ENCODE measurements around the gene TMEM131.
A peak's percentile ranks its signal among the peaks of the same experiment; 100 is the strongest.
"Not testable (repeated sequence)": the region's sequence is repeated elsewhere in the genome, so short reads cannot be mapped to it uniquely, and the experiment has no call there.

TMEM131 gene

DNA sequence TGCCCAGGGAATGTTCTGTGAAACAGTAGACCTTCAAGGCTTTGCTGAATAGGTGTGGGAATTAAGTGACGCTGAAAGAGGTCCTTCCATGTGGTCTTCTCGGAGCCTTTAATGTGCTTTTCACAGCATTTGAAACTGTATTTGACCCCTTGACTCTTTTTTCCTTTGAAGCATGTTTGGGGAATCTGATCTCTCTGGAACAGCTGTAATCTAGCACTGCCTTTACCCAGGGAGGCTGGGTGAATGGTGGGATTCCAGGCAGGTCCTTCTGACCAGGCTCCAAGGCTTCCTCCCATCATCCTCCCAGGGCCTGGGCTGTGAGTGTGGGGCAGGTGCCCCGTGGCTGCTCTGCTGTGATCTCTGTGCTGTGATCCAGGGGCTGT, 278.1 kb downstream of the TMEM131 start:
- DNase-seq: no peak

DNA sequence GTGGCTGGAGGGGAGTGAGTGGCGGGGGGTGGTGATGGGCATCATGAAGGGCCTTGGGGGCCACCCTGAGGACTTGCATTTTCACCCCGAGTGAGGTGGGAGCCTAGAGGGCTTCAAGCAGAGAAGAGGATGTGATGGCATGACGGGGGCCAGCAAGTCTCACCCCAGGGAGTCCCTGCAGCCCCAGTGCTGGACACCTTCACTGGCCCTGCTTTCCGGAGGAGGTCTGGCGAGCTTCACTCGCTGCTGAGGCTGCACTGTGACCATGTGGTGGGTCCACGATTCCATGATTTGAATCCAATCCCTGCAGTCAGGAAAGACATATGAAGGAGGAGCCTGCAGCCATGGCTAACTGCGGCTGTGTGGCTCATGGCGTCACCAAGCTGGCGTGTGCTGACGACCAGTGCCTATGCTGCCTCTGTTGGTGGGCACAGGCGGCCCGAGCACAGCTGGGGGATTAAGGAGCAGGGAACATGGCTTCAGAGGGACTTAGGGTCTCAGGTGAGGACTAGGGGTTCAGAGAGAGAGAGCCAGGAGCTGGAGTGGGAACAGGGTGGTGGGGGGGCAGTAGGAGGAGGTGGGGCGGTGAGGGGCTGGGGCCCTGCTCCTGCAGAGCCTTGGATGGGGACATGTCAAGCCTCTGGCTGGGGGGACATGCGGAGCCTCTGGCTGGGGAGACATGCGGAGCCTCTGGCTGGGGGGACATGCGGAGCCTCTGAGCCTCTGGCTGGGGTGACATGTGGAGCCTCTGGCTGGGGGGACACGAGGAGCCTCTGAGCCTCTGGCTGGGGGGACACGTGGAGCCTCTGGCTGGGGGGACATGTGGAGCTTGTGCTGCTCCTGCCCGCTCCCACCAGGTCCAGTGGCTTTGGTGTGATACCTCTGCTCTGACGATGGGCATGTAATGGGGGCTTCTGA, 278.8 kb downstream of the TMEM131 start:
- no peak for DNase-seq

DNA sequence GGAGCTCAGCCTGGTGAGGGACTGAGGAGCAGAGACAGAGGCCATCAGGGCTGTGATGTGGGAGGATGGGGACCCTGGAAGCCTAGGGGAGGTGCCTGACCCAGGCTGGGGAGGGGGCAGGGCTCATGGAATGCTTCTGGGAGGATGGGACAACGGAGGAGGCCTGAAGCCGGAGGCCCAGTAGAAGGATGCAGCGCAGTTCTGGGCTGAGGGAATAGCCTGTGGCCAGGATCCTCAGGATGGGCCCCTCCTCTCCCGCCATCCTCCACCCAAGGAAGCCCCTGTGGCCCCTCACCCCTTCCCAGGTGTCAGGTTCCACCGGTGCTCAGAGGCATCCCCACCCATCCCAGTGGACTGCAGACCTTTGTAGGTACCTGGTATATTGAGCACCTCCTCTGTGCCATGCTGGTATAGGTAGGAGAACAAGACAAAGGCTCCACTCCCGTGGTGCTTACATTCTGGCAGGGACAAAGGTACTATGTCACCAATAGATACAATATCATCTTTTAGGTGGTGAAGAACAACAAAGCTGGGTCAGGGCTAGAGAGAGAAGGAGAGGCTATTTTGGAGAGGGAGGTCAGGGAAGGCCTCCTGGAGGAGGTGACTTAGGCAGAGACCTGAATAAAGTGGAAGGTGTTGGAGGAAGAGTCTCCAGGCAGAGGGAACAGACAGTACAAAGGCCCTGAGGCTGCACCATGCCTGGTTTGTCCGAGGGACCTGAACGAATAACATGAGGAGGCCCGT, 279.6 kb downstream of the TMEM131 start:
- no peak for DNase-seq

DNA sequence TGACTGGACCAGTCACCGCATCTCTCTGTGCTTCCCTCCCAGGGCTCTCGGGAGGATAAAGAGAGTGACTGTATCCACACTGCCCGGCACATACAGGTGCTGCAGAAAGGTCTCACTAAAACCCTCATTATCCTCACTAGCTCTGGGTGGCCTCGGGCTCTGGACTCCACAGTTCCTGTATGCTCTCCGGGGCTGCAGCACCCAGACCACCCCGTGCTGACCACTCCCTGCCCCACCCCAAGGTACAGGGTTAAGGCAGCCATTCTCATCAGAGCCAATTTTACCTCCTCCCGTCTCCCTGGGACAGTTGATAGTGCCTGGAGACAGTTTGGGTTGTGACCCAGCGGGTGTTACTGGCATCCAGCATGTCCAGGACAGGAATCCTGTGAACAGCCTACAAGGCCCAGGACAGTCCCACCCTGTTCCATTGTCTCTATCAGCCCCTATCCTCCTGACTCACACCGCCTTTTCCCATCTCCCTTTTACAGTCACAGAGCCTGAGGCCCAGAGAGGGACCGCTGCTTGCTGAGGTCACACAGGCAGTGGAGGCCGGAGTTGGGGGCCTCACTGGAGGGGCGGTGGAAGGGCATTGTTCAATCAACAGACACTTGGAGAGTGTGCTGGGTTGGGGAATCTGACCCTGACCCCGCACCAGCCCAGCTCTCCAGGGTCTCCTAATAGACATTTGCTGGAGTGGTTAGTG, 280.6 kb downstream of the TMEM131 start:
- DNase-seq: no peak

DNA sequence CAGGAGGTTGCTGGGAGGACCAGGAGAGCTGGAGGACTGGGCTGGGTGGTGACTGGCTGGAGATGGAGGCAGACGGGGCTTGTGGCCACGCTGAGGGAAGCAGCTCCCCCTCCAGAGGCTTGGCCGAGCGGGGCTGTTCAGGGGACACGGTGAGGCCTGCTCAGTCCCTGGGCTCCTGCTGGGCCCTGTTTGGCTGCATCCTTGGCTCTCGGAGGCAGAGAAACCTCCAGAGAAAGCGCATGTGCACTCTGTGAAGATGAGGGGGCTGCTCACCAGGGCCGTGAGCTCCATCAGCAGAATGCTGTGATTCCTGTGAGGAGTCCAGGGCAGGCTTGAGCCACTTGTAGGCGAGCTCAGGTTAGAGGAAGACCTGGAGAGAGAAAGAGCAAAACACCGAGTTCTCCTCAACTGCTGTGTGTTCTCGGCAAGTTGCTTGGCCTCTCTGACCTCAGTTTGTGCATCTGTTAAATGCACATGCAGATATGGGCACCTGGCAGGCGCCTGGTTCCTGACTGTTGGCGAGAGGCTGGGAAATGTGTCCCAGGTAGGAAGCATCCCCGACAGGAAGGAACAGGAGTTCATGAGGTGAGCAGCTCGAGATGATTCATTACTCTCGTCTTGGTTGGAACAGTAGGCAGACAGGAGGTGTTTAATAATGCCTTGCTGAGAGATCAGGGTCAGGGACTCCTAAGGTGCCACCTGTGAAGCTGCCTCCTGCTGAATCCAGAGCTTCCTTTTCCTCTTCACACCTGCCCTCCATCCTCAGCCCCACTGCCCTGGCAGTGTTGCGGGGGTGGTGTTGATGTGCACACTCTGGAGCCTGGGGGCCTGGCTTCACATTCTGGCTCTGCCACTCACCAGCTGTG, 281.4 kb downstream of the TMEM131 start:
- peak; percentile 32 for DNase-seq

DNA sequence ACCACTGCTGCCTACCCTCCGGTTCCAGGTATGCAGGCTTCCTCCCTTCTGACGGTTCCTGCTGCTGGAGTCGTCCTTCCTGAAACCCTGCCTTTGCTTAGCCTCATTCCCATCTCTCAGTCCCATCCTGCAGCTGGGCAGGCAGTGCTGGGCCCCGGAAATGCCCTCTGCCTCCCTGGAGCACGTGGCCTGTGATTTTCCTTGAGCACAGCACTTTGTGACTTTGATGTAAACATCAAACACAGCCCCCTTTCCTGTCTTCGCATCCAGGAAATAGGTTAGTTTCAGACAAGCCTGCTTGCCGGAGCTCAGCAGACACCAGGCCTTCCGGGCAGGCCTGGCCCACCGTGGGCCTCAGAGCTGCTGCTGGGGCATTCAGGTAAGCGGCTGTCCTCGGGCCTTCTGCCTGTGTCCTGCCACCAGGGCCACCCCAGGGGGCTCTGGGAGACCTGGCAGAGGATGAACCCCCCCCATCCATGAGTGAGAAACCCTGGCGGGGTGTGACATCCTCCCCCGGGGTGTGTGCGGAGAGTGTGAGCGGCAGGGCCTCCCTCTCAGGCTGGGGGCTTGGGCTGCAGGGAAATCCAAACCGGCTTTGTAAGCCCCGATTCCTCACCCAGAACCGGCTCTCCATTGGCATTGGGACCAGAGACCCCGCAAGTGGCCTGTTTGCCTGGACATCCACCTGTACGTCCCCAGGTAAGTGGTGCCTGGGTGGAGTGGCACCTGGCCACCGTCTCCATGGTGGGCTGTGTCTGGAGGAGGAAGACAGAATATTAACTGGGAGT, 282.3 kb downstream of the TMEM131 start, which contains the start of gene ZAP70:
Gene ZAP70, plus strand, starts transcription at position 281 of the 788 bp plus-strand sequence. CDS start 10,461 bp downstream, outside the sequence.
- peak; percentile 63 for DNase-seq

DNA sequence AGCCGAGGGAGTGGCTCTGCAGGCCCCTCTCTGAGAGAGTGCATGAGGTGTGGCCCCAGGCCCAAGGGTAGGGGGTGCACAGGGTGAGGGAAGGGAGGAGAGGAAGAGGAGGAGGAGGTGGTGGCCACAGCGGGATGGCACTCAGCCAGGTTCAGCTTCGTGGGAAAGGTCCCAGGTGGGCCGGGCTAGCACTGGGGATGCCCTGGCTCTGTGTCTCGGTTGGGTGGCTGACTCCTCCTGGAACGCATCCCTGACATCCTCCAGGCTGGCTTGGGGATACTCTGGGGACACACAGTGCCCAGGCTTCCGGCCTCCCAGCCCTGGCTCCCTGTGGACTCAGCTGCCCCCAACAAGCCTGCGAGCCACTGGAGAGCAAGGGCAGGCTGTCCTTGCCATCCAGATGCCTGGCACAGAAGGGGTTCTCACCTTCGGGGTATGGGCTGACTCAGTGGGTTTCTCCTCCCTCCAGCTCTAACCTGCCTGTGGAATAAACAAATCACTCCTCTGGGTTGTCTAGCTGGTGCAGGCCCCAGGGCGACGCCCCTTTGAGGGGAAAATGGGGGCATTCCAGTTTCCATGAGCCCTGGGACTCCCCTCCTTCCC, 283.0 kb downstream of the TMEM131 start:
- peak; percentile 52 for DNase-seq

DNA sequence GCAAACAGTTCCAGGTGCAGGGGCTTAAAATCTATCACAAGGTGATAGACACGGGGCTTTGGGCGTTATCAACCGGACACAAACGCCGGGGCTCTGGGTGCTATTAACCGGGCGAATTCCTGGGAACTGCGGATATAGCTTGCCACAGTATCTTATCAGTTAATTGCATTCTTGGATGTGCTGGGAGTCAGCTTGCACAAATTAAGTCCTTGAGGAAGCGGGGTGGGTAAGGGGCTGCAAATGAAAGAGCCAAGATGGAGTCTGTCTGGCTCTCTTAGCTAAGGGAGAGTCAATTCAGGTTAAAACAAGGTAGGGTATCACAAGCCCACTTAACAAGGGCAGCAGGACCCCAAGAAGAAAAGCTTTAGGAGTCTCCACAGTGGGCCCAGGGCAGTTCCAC, 283.6 kb downstream of the TMEM131 start:
- not testable (repeated sequence) for DNase-seq

DNA sequence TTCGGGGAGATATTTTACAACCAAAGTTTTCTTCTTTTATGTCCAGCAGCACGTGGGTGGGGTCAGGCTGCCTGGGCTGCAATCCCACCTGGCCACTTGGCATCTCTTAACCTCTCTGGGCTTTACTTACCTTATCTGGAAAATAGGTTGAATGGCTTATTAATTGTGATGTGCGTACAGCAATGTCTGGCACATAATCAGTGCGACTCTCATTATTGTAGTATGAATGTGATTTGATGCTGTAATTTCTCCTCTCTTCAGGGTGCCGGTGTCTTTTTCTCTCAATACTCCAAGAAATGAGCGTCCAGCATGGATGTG, 284.4 kb downstream of the TMEM131 start:
- DNase-seq: no peak

DNA sequence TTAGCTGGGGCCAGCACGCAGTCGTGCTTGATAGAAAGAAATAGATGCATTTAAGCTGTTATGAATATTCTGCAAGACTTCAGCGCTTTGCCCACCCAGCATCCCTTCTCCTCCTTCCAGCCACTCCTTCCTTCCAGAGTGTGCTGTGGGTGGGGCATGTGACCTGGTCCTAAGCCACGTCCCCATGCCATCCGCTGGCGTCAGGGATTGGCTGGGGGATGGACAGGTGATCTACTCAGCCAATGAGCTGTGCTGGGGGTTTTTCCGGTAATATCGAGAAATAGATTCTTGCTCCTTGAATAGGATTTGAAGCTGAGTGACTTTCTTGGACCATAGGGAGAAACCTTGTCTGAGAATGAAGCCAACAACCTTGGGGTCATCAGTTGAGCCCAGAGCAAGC, 287.1 kb downstream of the TMEM131 start:
- DNase-seq: no peak

DNA sequence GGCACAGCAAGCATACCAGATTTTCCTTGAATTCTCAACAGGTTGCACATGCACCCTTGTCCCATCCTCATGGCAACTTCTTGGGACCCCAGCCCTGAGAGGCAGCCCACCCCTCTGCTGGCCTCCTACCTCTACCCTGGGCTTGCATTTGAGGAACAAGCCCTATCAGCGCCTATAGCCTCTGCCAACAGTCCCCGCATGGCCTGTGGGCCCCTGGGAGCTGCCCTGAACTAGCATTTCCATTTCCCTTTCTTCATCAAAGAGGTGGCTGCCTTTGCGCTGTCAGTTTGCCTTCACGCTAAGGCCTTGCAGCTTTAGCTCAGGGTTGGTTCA, 287.7 kb downstream of the TMEM131 start:
- DNase-seq: no peak

DNA sequence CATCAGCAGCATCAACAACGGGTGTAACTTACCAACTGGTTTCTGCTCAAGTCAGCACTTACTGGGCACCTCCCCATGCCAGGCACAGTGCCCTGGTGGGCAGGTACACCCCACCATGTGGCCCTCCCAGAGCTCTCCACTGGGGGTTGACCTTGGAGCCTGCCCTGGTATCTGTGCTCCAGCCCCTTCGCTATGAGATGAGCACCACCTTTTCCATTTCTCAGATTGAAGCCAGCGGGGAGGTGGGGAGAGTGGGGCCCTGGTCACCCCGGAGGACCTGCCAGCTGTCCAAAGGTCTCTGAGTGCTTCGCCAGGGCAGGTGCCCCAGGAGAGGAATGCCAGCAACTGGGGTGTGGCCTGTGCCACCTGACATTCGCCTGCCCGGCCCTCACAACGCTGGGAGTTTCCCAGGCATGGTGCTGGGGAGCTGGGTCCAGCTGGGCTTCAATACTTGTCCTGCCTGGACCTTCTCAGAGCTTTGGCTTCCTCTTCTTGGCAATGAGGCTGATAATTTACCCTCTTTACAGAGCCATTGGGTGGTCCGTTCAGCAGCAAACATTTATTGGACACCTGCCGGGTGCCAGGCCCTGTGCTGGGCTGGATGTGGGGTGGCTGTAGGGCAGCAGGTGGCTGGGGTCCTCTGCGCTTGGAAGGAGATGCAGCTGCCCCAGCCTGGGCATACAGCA, 288.2 kb downstream of the TMEM131 start:
- DNase-seq: no peak

DNA sequence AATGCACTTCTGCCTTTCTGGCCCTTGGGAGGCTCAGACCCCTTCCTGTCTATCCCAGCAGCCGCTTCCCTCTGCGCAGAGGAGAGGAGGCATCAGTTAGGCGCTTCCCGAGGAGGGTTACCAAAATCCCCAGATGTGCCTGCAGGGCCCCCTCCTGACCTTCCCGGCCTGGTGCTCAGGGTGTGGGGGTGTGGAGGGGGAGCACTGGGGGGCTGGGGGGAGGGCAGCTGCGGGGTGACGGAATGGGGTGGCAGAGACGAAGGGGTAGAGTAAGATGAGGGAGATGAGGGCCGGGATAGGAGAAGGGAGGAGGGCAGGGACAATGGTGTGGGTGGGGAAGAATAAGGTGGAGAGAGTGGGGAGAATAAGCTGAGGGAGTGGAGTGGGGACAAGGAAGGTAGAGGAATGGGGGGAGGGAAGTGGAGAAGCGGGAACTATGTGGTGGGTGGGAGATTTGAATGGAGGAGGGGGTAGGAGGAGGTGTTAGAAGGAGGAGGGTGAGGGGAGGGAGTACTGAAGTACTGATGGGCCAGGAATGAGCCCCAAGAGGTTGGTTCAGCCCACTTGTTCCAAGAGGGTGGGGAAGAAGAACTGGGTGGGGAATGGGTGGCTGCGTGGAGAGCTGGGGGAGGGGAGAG, 288.9 kb downstream of the TMEM131 start:
- DNase-seq: no peak

Data from activated naive CD4-positive, alpha-beta T cell treated with anti-CD3 and anti-CD28 coated beads, Interleukin-2, amount 50 U/mL, for 16 hours (primary cell).